SU-DHL-6 (cell line): ENCODE measurements around the gene SUN1.

Experiments used
- H2AFZ ChIP-seq: fragments of 200-600 bp; sonication (generic); 2 replicates; pipeline ENCODE4 v1.6.1; 2014; ENCODE audit warnings: low read depth, mild to moderate bottlenecking, moderate library complexity, mixed read lengths, antibody characterized with exemption, low read length; ENCODE audit not compliant: severe bottlenecking
- H3F3A ChIP-seq: fragments of 200-600 bp; shearing (Covaris generic); 2 replicates; pipeline ENCODE4 v1.6.0; 2016; ENCODE audit warnings: antibody characterized with exemption, mild to moderate bottlenecking; ENCODE audit not compliant: insufficient read depth
- H3K27ac ChIP-seq: fragments of 200-600 bp; sonication (generic); 2 replicates; pipeline ENCODE4 v1.5.1; 2016; ENCODE audit warnings: low read depth, mild to moderate bottlenecking, low read length, moderate library complexity, mixed read lengths
- H3K27me3 ChIP-seq: fragments of 200-600 bp; sonication (generic), shearing (Covaris generic); 2 replicates; pipeline ENCODE4 v1.6.0; 2014; ENCODE audit warnings: mild to moderate bottlenecking, low read length
- H3K36me3 ChIP-seq: fragments of 200-600 bp; sonication (generic); 2 replicates; pipeline ENCODE4 v1.6.1; 2014; ENCODE audit warnings: mild to moderate bottlenecking, low read length, mixed read lengths
- H3K4me2 ChIP-seq: fragments of 300-600, 200-600 bp; shearing (Covaris generic), sonication (generic); 2 replicates; pipeline ENCODE4 v1.6.0; 2014; ENCODE audit warnings: low read length, low read depth, mild to moderate bottlenecking; ENCODE audit not compliant: poor library complexity, severe bottlenecking
- H3K4me3 ChIP-seq: fragments of 200-600 bp; sonication (generic); 2 replicates; pipeline ENCODE4 v1.5.1; 2014; ENCODE audit warnings: antibody characterized with exemption, low read length, mild to moderate bottlenecking, mixed read lengths; ENCODE audit not compliant: insufficient read depth, poor library complexity, severe bottlenecking
- H3K79me2 ChIP-seq: fragments of 200-600 bp; sonication (generic); 2 replicates; pipeline ENCODE4 v1.6.1; 2014; ENCODE audit warnings: mild to moderate bottlenecking, low read length, moderate library complexity; ENCODE audit not compliant: insufficient read depth
- H3K9ac ChIP-seq: fragments of 200-600 bp; sonication (generic); 2 replicates; pipeline ENCODE4 v1.7.0; 2014; ENCODE audit warnings: mild to moderate bottlenecking, low read length
- H3K9me2 ChIP-seq: fragments of 200-600 bp; sonication (generic); replicated peaks from 2 replicates; pipeline ENCODE4 v1.6.1; 2014; ENCODE audit warnings: low read length; ENCODE audit not compliant: insufficient read depth
- H3K9me3 ChIP-seq: fragments of 200-600 bp; sonication (generic); 2 replicates; pipeline ENCODE4 v1.6.1; 2014; ENCODE audit warnings: low read length, mixed read lengths; ENCODE audit not compliant: insufficient read depth
- H4K20me1 ChIP-seq: fragments of 200-600 bp; sonication (generic); 2 replicates; pipeline ENCODE4 v1.6.1; 2014; ENCODE audit warnings: low read depth, mild to moderate bottlenecking, antibody characterized with exemption, low read length, moderate library complexity, mixed read lengths
- EZH2phosphoT487 ChIP-seq: fragments of 200-600 bp; sonication (generic), shearing (Covaris generic); conservative IDR thresholded peaks from 2 replicates; pipeline ENCODE4 v1.6.1; 2018; ENCODE audit warnings: mild to moderate bottlenecking, antibody characterized with exemption, low read length, moderate library complexity, mixed read lengths
- TF ChIP-seq, protein P1 (sequence below): fragments of 200-600 bp; sonication (generic); IDR thresholded peaks from one replicate; pipeline ENCODE4 v1.5.1; 2017; ENCODE audit warnings: antibody characterized with exemption, mild to moderate bottlenecking, low read length, moderate library complexity; ENCODE audit not compliant: insufficient read depth, poor library complexity, severe bottlenecking

The SUN1 gene

GRCh38 chr7:885261-885892, 53.1 kb downstream of the SUN1 start:
- Histone ChIP-seq H3K79me2 (peaks cover 68% of the 10 kb centered on the region), H3F3A (no peaks in the 10 kb centered on the region), H3K36me3 (no peaks in the 10 kb centered on the region), H3K9me3 (no peaks in the 10 kb centered on the region), H3K9ac (no peak overlapping the region), H4K20me1 (peaks cover 8% of the 10 kb centered on the region; the same call in 1 of the 2 replicates), H3K27ac (no peak overlapping the region), H3K27me3 (no peaks in the 10 kb centered on the region), H3K4me2 (no peak overlapping the region), H2AFZ (no peak overlapping the region), H3K4me3 (no peak overlapping the region), H3K9me2 (no peaks in the 10 kb centered on the region)
- TF ChIP-seq, protein P1, sequence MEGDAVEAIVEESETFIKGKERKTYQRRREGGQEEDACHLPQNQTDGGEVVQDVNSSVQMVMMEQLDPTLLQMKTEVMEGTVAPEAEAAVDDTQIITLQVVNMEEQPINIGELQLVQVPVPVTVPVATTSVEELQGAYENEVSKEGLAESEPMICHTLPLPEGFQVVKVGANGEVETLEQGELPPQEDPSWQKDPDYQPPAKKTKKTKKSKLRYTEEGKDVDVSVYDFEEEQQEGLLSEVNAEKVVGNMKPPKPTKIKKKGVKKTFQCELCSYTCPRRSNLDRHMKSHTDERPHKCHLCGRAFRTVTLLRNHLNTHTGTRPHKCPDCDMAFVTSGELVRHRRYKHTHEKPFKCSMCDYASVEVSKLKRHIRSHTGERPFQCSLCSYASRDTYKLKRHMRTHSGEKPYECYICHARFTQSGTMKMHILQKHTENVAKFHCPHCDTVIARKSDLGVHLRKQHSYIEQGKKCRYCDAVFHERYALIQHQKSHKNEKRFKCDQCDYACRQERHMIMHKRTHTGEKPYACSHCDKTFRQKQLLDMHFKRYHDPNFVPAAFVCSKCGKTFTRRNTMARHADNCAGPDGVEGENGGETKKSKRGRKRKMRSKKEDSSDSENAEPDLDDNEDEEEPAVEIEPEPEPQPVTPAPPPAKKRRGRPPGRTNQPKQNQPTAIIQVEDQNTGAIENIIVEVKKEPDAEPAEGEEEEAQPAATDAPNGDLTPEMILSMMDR, result no peak
- TF ChIP-seq EZH2phosphoT487, result no peak

- H3K79me2 ChIP-seq, result peaks cover 61% of the 10 kb centered on the region
- H3K4me2 ChIP-seq, result no peak overlapping the region
- no peak overlapping the region for H3K9ac ChIP-seq
- H3K9me2 ChIP-seq, result no peaks in the 10 kb centered on the region
- H2AFZ ChIP-seq, result no peak overlapping the region
- no peaks in the 10 kb centered on the region for H3K27me3 ChIP-seq
- no peaks in the 10 kb centered on the region for H3F3A ChIP-seq
- H4K20me1 ChIP-seq, result peaks cover 8% of the 10 kb centered on the region; the same call in 1 of the 2 replicates
- TF ChIP-seq, protein P1, result no peak
- TF ChIP-seq EZH2phosphoT487, result no peak
- no peak overlapping the region for H3K4me3 ChIP-seq
- H3K36me3 ChIP-seq, result no peaks in the 10 kb centered on the region
- H3K9me3 ChIP-seq, result no peaks in the 10 kb centered on the region
- no peak overlapping the region for H3K27ac ChIP-seq
Observed at GRCh38 chr7:885893-886625, 53.8 kb downstream of the SUN1 start.

DNA sequence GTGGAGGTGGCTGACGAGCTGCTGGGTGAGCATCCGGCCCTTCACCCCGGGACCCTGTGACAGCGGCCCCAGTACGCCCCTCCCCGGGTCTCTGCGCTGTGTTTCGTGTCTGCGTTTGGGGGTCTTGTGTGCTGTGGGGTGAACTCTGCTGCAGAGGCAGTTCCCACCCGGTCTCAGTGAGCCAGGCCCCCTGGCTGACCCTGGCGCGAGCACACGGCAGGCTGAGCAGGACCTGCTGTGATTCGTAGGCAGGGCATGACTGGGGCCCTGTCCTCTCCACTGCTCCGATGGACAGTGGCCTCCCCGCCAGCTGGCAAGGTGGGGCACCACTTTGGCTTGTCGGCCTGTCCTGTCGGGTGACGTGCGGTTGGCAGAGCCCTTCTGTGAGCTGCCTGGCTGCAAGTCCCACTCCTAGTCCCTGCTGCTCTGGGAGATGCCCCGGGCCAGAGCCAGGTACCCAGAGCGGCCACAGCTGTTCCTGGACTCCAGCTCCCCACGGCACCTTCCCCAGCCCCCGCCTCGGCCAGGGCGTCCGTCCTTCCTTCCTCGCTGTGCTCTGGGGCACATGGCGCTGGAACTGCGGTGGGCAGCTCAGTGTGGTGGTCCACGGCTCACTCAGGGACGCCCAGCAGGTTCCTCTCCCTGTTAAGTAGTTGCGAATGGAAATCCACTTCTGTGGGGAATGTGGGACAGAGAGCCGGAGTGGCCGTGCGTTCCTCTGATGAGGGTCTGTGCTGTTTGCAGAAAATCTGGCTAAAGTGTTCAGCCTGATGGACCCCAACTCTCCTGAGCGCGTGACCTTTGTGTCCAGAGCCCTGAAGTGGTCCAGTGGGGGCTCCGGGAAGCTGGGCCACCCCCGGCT, 54.6 kb downstream of the SUN1 start:
- peaks cover 53% of the 10 kb centered on the region for H3K79me2 ChIP-seq
- H4K20me1 ChIP-seq, result peaks cover 2% of the 10 kb centered on the region; the same call in 1 of the 2 replicates
- H3K36me3 ChIP-seq, result no peaks in the 10 kb centered on the region

More for the DNA sequence above, 54.6 kb downstream of the SUN1 start:
- H3K4me2 ChIP-seq, result no peak overlapping the region
- TF ChIP-seq, protein P1, result no peak
- TF ChIP-seq EZH2phosphoT487, result no peak
- no peak overlapping the region for H3K9ac ChIP-seq
- no peak overlapping the region for H3K27ac ChIP-seq
- no peaks in the 10 kb centered on the region for H3K9me3 ChIP-seq
- H3K27me3 ChIP-seq, result no peaks in the 10 kb centered on the region
- H3K4me3 ChIP-seq, result no peak overlapping the region
- no peaks in the 10 kb centered on the region for H3K9me2 ChIP-seq
- H3F3A ChIP-seq, result no peaks in the 10 kb centered on the region
- H2AFZ ChIP-seq, result no peak overlapping the region
